HCT116 (cell line): Measurements from ENCODE around the gene OR2J1. TPM values are rescaled to one million over a fixed set of nuclear protein-coding genes. Genes with fewer than 3 reads are reported as not detected.

ENCODE experiments used
- ATAC-seq: fragments of 200-7000 bp; cut with Tn5 transposase; 2 replicates; pipeline ENCODE4 v1.9.1; 2020; ENCODE audit warnings: mild to moderate bottlenecking, moderate library complexity
- BruUV-seq: library from RNA; stranded (reverse); fragments of 400-500 nt; replicated peaks from 2 replicates; lab custom pipeline; 2021; lab: Mats Ljungman, UMichigan
- CTCF ChIA-PET: fragments of 300-600 bp; sonication (Branson Sonifier 250); formaldehyde crosslinking; loops from one replicate; lab custom pipeline; 2021; ENCODE audit warnings: antibody characterized with exemption; lab: Charles Lee
- POLR2A ChIA-PET: fragments of 300-600, 350-600 bp; sonication (Branson Sonifier 250); formaldehyde crosslinking; loops from one replicate; lab custom pipeline; 2021; ENCODE audit warnings: antibody characterized with exemption; lab: Charles Lee
- RAD21 ChIA-PET, 2 experiments: fragments of 300-600 bp; sonication (Branson Sonifier 250); formaldehyde crosslinking; loops; one replicate each; lab custom pipeline; 2023; ENCODE audit warnings: low total read pairs in 2 of 2; ENCODE audit not compliant: uncharacterized antibody in 2 of 2, unreplicated experiment in 2 of 2, low non-redundant PET in 1 of 2; lab: Charles Lee
- DNase-seq: peaks from one replicate; pipeline ENCODE4 v3.0.0-alpha.2; 2010; ENCODE audit warnings: low read depth, low spot score
- H2AFZ ChIP-seq: fragments of 200-600 bp; shearing (Covaris generic), sonication (generic); 2 replicates; pipeline ENCODE4 v1.6.1; 2017; ENCODE audit warnings: low read depth, mixed run types, mixed read lengths, antibody characterized with exemption, low read length; ENCODE audit not compliant: poor library complexity, severe bottlenecking
- H3K27ac ChIP-seq: 2 replicates; pipeline ENCODE4 v1.5.1; 2012; ENCODE audit warnings: low read depth, low read length
- H3K27me3 ChIP-seq: fragments of 200-600 bp; sonication (generic); 2 replicates; pipeline ENCODE4 v1.6.1; 2016; ENCODE audit warnings: mixed run types, low read length, mixed read lengths; ENCODE audit not compliant: insufficient read depth
- H3K36me3 ChIP-seq, 2 experiments: fragments of 200-500 bp in 1 of 2; fragments of 200-600 bp in 1 of 2; sonication (Bioruptor generic) in 1 of 2; sonication (generic) in 1 of 2; 2 replicates each; pipeline versions ENCODE4 v1.5.1 to v1.6.1; 2014 to 2016; ENCODE audit warnings: low read length in 2 of 2, inconsistent platforms in 1 of 2, mixed read lengths in 1 of 2, mixed run types in 1 of 2; ENCODE audit not compliant: insufficient read depth in 2 of 2, control insufficient read depth in 1 of 2
- H3K4me1 ChIP-seq, 2 experiments: fragments of 200-600 bp in 1 of 2; sonication (generic) in 1 of 2; 2 replicates each; pipeline versions ENCODE4 v1.5.1 to v1.6.1; 2012 to 2017; ENCODE audit warnings: low read length in 2 of 2, inconsistent platforms in 1 of 2, mild to moderate bottlenecking in 1 of 2, mixed read lengths in 1 of 2, mixed run types in 1 of 2, moderate library complexity in 1 of 2; ENCODE audit not compliant: insufficient read depth in 2 of 2, control insufficient read depth in 1 of 2
- H3K4me2 ChIP-seq: fragments of 200-600 bp; sonication (generic); 2 replicates; pipeline ENCODE4 v1.6.1; 2017; ENCODE audit warnings: mixed run types, low read length, mixed read lengths
- H3K4me3 ChIP-seq, 2 experiments: fragments of 200-600 bp in 1 of 2; sonication (generic) in 1 of 2; replicated peaks in 1 of 2; 2 replicates each; pipeline ENCODE4 v1.5.1; 2011 to 2016; ENCODE audit warnings: low read length in 2 of 2, control low read depth in 1 of 2, low read depth in 1 of 2, mild to moderate bottlenecking in 1 of 2, mixed read lengths in 1 of 2, mixed run types in 1 of 2
- H3K79me2 ChIP-seq: fragments of 200-600 bp; sonication (generic); 2 replicates; pipeline ENCODE4 v1.6.1; 2017; ENCODE audit warnings: mild to moderate bottlenecking, mixed run types, low read length, moderate library complexity, mixed read lengths; ENCODE audit not compliant: insufficient read depth
- H3K9ac ChIP-seq: fragments of 200-600 bp; sonication (generic); 2 replicates; pipeline ENCODE4 v1.6.1; 2016; ENCODE audit warnings: low read length, mixed read lengths
- H3K9me2 ChIP-seq: fragments of 200-600 bp; sonication (generic), shearing (Covaris generic); 2 replicates; pipeline ENCODE4 v1.6.1; 2017; ENCODE audit warnings: mixed run types, mild to moderate bottlenecking, moderate library complexity; ENCODE audit not compliant: insufficient read depth
- H3K9me3 ChIP-seq, 2 experiments: fragments of 200-500 bp in 1 of 2; fragments of 200-600 bp in 1 of 2; sonication (Bioruptor generic) in 1 of 2; sonication (generic) in 1 of 2; 2 replicates each; pipeline ENCODE4 v1.6.1; 2014 to 2017; ENCODE audit warnings: low read length in 2 of 2, mixed read lengths in 2 of 2, inconsistent platforms in 1 of 2, low read depth in 1 of 2, mild to moderate bottlenecking in 1 of 2, mixed run types in 1 of 2, moderate library complexity in 1 of 2; ENCODE audit not compliant: control insufficient read depth in 1 of 2, insufficient read depth in 1 of 2
- H4K20me1 ChIP-seq: fragments of 200-600 bp; sonication (generic), shearing (Covaris generic); 2 replicates; pipeline ENCODE4 v1.6.1; 2017; ENCODE audit warnings: mixed run types, mild to moderate bottlenecking, moderate library complexity; ENCODE audit not compliant: insufficient read depth
- ATF3 ChIP-seq: IDR thresholded peaks from 2 replicates; pipeline ENCODE4 v1.6.1; 2012
- CBX3 ChIP-seq: IDR thresholded peaks from 2 replicates; pipeline ENCODE4 v1.6.1; 2012; ENCODE audit warnings: low read depth
- CEBPB ChIP-seq: IDR thresholded peaks from 2 replicates; pipeline ENCODE4 v1.6.1; 2012; ENCODE audit warnings: low read depth
- EGR1 ChIP-seq: IDR thresholded peaks from 2 replicates; pipeline ENCODE4 v1.6.1; 2012; ENCODE audit warnings: low read depth
- ELF1 ChIP-seq: IDR thresholded peaks from 2 replicates; pipeline ENCODE4 v1.6.1; 2012; ENCODE audit warnings: low read depth, borderline replicate concordance
- EZH2 ChIP-seq: fragments of 200-600 bp; sonication (generic); IDR thresholded peaks from 2 replicates; pipeline ENCODE4 v1.6.1; 2017; ENCODE audit warnings: antibody characterized with exemption, mixed run types
- EZH2phosphoT487 ChIP-seq: fragments of 200-600 bp; IDR thresholded peaks from 2 replicates; pipeline ENCODE4 v1.6.1; 2018; ENCODE audit warnings: antibody characterized with exemption, borderline replicate concordance
- FOSL1 ChIP-seq: IDR thresholded peaks from 2 replicates; pipeline ENCODE4 v1.6.1; 2012; ENCODE audit warnings: low read depth
- JUND ChIP-seq: IDR thresholded peaks from 2 replicates; pipeline ENCODE4 v1.6.1; 2012
- MAX ChIP-seq: IDR thresholded peaks from 2 replicates; pipeline ENCODE4 v1.6.1; 2012
- POLR2A ChIP-seq: IDR thresholded peaks from 2 replicates; pipeline ENCODE4 v1.7.0; 2011; ENCODE audit warnings: borderline replicate concordance; ENCODE audit not compliant: insufficient read depth, insufficient read length; ENCODE audit errors: extremely low read depth
- POLR2AphosphoS5 ChIP-seq: IDR thresholded peaks from 2 replicates; pipeline ENCODE4 v1.6.1; 2011; ENCODE audit warnings: mild to moderate bottlenecking, low read depth, low read length, moderate library complexity
- RAD21 ChIP-seq: IDR thresholded peaks from 2 replicates; pipeline ENCODE4 v1.6.1; 2012; ENCODE audit warnings: low read depth, mild to moderate bottlenecking
- SIN3A ChIP-seq: IDR thresholded peaks from 2 replicates; pipeline ENCODE4 v1.6.1; 2012; ENCODE audit warnings: low read depth
- SP1 ChIP-seq: IDR thresholded peaks from 2 replicates; pipeline ENCODE4 v1.6.1; 2012; ENCODE audit warnings: low read depth
- TCF7L2 ChIP-seq: IDR thresholded peaks from 2 replicates; pipeline ENCODE4 v1.7.0; 2011; ENCODE audit warnings: borderline replicate concordance, inconsistent platforms; ENCODE audit not compliant: insufficient read depth, insufficient read length; ENCODE audit errors: extremely low read depth
- YY1 ChIP-seq: IDR thresholded peaks from 2 replicates; pipeline ENCODE4 v1.6.1; 2011; ENCODE audit warnings: low read length, low read depth, moderate library complexity, mild to moderate bottlenecking; ENCODE audit not compliant: insufficient replicate concordance; ENCODE audit errors: extremely low read depth
- ZFX ChIP-seq: fragments of 450-650 bp; IDR thresholded peaks from 2 replicates; pipeline ENCODE4 v1.6.1; 2017
- ZNF274 ChIP-seq: fragments of 200-500 bp; sonication (Bioruptor generic); IDR thresholded peaks from 2 replicates; pipeline ENCODE4 v1.6.1; 2014; ENCODE audit warnings: mild to moderate bottlenecking, low read depth, low read length, inconsistent platforms
- intact Hi-C: fragments of 100-400 bp; cut with micrococcal nuclease; formaldehyde crosslinking; loops from 2 replicates; pipeline ENCODE4 v1.10.0; 2022
- total RNA-seq: library from RNA; stranded (reverse); gene quantifications from one replicate; pipeline ENCODE4 v1.2.1, GENCODE V29; 2021; ENCODE audit not compliant: unreplicated experiment
- TF ChIP-seq, protein P1 (sequence below): IDR thresholded peaks from 2 replicates; pipeline ENCODE4 v1.6.1; 2011; ENCODE audit warnings: mild to moderate bottlenecking, low read length, moderate library complexity; ENCODE audit not compliant: insufficient replicate concordance; ENCODE audit errors: extremely low read depth
- TF ChIP-seq, protein P2 (sequence below): IDR thresholded peaks from 2 replicates; pipeline ENCODE4 v1.6.1; 2012; ENCODE audit warnings: low read depth

Gene OR2J1
- total RNA-seq, 1 experiment from 2014 or later = not detected

DNA sequence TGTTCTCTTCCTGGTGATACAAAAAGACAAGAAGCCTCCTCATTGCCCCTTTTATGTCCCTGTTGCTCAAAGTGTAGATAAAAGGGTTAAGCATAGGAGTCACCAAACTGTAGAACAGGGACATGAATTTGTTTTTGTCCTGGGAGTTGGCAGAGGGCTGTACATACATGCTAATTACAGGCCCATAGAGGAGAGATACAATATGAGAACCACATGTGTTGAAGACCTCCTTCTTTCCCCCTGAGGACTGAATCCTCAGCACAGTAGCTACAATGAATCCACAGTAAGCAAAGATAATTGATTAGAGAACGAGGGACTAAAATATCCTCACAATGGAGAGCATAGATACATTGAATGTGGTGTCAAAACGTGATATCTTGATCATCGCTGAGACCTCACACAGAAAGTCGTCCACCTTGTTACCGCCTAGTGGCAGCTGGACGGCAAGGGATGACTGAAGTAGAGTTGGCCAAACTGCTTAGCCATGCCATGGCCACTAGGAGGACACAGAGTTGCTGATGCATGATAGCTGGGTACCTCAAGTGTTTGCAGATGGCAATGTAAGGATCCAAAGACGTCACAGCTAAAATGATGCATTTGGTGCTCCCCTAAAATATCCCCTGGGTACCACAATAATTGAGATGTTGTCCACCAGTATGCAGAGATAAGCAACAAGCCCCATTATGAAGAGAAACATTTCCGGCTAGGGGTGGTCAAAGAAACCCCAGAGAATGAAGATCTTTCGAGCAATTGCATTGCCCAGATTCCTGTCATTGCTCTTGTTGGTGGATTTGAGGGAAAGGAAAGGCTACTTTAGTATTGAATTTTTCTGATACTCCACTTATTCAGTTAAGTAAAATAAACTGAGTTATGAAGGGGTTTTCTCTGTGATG, 27.2 kb upstream of the OR2J1 start:
- Histone ChIP-seq H3K9me3 (no peaks in the 10 kb centered on the region), H2AFZ (peak overlapping the region; percentile 28), H3K36me3 (no peaks in the 10 kb centered on the region), H3K9ac (no peak overlapping the region), H3K9me2 (no peaks in the 10 kb centered on the region), H3K27me3 (0 out of 2 replicates have a peak, but pooled peaks cover 4% of the 10 kb centered on the region), H4K20me1 (no peaks in the 10 kb centered on the region), H3K4me1 (peaks cover 0 to 3% of the 10 kb centered on the region in 2 experiments; a peak in 1 of 4 replicates), H3K4me2 (peak overlapping the region; percentile 23), H3K27ac (no peak overlapping the region), H3K79me2 (no peaks in the 10 kb centered on the region), H3K4me3 (no peak overlapping the region)
- peak; percentile 51 for DNase-seq
- intact Hi-C loops = no loop called here
- RAD21 ChIA-PET = no interaction called here
- ATAC-seq = peak; percentile 100
- POLR2A ChIA-PET = no interaction called here
- no TSS peak for BruUV-seq
- CTCF ChIA-PET = interaction anchor here (0.6 to 1.1 kb wide), 8 partner anchors 12 to 1524 kb away, joined by 3 to 10 read pairs (median 4); no protein-coding TSS in a partner anchor
- no peak for TF ChIP-seq EGR1
- no peak for TF ChIP-seq TCF7L2
- TF ChIP-seq, protein P1, sequence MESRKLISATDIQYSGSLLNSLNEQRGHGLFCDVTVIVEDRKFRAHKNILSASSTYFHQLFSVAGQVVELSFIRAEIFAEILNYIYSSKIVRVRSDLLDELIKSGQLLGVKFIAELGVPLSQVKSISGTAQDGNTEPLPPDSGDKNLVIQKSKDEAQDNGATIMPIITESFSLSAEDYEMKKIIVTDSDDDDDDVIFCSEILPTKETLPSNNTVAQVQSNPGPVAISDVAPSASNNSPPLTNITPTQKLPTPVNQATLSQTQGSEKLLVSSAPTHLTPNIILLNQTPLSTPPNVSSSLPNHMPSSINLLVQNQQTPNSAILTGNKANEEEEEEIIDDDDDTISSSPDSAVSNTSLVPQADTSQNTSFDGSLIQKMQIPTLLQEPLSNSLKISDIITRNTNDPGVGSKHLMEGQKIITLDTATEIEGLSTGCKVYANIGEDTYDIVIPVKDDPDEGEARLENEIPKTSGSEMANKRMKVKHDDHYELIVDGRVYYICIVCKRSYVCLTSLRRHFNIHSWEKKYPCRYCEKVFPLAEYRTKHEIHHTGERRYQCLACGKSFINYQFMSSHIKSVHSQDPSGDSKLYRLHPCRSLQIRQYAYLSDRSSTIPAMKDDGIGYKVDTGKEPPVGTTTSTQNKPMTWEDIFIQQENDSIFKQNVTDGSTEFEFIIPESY = no peak
- no peak for TF ChIP-seq CEBPB
- TF ChIP-seq YY1 = no peak
- no peak for TF ChIP-seq SIN3A
- TF ChIP-seq, protein P2, sequence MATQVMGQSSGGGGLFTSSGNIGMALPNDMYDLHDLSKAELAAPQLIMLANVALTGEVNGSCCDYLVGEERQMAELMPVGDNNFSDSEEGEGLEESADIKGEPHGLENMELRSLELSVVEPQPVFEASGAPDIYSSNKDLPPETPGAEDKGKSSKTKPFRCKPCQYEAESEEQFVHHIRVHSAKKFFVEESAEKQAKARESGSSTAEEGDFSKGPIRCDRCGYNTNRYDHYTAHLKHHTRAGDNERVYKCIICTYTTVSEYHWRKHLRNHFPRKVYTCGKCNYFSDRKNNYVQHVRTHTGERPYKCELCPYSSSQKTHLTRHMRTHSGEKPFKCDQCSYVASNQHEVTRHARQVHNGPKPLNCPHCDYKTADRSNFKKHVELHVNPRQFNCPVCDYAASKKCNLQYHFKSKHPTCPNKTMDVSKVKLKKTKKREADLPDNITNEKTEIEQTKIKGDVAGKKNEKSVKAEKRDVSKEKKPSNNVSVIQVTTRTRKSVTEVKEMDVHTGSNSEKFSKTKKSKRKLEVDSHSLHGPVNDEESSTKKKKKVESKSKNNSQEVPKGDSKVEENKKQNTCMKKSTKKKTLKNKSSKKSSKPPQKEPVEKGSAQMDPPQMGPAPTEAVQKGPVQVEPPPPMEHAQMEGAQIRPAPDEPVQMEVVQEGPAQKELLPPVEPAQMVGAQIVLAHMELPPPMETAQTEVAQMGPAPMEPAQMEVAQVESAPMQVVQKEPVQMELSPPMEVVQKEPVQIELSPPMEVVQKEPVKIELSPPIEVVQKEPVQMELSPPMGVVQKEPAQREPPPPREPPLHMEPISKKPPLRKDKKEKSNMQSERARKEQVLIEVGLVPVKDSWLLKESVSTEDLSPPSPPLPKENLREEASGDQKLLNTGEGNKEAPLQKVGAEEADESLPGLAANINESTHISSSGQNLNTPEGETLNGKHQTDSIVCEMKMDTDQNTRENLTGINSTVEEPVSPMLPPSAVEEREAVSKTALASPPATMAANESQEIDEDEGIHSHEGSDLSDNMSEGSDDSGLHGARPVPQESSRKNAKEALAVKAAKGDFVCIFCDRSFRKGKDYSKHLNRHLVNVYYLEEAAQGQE = no peak
- no peak for TF ChIP-seq JUND
- TF ChIP-seq ZNF274 = no peak
- TF ChIP-seq POLR2A = no peak
- TF ChIP-seq ZFX = no peak
- TF ChIP-seq ELF1 = no peak
- TF ChIP-seq POLR2AphosphoS5 = no peak
- peak; percentile 55 for TF ChIP-seq RAD21
- TF ChIP-seq SP1 = no peak
- no peak for TF ChIP-seq ATF3
- peak; percentile 79; the same call in 1 of the 2 replicates for TF ChIP-seq CBX3
- TF ChIP-seq FOSL1 = no peak
- peak; percentile 65 for TF ChIP-seq MAX
- no peak for TF ChIP-seq EZH2
- no peak for TF ChIP-seq EZH2phosphoT487
